Activated CD4-positive, alpha-beta T cell treated with anti-CD3 and anti-CD28 coated beads, Interleukin-2, Interleukin-4, amounts not matched to agents 100 ng/mL and 50 ng/mL, durations not matched to agents 16 hours and 8 hours (primary cell): Measurements from ENCODE around the gene SCARB1.

Experiments used
- DNase-seq: peaks from one replicate; pipeline ENCODE4 v3.0.0-alpha.2; 2020; ENCODE audit warnings: low spot score

The SCARB1 gene

DNA sequence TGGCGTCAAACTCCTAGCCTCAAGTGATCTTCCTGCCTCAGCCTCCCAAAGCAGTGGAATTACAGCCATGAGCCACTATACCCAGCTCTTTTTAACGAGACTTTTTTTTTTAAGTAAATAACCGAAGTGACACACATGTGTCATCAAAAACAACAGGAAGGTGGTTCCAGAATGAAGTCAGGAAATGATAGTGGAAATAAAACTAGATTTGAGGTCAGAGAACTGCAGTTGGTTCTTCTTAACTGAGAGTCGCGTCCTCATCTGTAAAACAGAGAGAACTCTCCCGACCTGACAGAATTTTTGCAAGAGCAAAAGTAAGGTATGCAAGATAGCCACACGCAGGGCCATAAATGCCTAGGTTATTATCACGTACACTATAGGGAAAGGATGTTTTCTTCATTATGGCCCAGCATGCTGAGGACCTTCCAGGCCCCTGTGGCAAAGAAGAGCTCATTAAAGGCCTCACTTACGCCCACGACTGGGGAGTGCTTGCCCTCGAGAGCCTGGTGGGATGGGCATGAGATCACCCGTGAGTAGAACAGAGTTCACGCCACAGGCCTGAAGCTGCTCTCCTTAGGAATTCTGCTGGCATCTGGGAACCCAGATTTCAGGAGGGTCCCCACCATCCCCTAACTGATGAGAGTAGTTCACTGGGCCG lies 67.2 kb downstream of the SCARB1 start:
- DNase-seq = peak; percentile 37

DNA sequence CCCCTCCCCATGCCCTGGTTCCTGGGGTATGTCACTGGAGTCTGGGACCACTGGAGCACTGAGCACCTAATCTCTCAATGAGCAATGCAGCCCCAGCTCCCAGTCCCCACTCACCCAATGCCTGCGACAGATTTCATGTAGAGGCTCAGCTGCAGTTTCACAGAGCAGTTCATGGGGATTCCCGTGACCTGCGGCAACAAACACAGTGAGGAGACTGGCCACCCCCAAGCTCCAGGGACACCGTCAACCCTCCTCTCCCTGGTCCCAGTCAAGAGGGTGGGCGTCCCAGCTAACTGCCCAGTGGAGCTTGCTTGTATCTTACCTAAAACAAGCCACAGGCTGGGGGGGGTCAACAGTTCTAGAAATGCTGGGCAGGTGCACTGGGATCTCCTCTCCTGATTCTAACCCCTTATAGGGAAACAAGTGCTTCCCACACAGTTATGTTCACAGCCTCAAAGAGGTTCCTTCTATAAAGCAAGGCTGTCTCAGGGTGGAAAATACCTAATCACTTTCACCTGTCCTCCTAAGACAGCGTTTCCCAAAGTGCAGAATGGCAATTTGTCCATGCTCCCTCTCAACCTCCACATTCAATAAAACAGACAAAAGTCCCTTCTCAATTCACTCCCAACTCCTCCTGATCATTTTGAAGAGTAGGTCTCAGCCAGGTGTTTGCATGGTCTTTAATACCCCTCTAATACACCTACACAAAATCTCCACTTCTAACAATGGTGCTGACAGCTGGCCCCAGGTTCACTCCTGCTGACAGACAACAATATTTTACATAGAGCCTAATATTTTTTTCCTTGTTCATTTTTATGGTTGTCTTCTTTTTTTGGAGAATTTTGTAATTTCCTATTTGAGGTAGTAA lies 68.3 kb downstream of the SCARB1 start:
- no peak for DNase-seq

DNA sequence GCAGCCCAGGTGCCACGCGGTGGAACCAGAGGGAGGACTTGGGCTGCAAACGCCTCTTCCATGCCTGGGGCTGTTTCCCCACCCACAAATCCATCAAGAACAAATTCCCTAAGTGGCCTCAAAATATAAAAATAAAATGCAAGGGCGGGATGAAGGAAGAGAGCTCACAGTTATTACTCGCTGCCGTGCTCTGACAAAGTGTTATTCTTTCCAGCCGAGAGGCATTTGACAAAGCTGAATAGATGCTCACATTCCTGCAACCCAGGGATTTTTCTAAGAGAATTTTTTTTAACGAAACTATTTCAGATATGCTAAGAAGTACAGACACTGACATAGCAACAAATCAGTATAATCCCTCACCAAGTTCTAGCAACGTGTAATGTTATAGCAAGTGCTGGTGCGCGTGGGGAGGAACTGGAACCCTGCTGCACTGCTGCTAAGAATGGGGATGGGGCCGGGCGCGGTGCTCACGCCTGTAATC lies 70.7 kb downstream of the SCARB1 start:
- no peak for DNase-seq

DNA sequence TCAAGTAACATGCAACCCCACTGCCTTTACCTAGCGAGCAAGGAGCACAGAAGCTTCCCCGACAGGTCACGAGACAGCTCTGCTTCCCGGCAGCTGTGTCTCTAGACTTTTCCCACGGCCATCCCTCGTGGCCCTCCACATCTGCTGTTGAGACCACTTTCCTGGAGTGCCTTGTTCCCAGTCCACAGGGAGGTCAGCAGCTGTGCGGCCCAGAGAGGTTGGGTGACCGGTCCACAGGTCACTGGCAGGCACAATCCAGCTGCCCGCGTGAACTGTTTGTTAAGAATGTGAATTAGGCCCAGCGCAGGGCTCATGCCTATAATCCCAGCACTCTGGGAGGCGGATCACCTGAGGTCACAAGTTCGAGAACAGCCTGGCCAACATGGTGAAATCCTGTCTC lies 71.5 kb downstream of the SCARB1 start:
- no peak for DNase-seq

DNA sequence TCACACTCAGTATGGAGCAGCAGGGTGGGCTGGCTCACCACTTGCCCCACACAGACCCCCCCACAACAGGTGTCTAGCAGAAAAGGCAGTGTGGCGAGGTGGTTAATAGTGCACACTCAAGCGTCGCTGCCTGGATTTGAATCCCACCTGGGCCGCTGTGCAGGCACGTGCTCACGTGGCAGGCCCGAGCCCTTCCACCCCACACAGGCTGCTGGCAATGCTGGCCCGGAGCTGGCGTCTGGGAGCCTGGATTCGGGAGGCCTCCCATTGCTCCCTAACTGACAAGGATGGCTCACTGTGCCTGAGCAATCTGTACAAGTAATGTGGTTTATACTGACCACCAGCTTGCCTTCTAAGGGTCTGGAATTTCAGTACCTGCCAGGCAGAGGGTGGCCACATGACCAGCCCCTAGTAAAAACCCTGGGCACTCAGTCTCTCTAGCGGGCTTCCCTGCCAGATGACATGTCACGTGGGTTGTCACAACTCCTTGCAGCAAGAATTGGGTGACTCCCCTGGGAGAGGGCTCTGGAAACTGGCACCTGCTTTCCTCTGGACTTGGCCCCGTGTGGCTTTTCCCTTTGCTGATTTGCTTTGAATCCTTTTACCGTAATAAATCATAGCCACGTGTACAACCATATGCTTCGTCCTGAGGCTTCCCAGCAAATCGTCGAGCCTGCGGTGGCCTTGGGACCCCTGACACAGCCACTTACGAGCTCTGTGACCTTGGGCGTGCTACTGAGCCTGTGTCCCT lies 72.8 kb downstream of the SCARB1 start:
- DNase-seq = no peak

DNA sequence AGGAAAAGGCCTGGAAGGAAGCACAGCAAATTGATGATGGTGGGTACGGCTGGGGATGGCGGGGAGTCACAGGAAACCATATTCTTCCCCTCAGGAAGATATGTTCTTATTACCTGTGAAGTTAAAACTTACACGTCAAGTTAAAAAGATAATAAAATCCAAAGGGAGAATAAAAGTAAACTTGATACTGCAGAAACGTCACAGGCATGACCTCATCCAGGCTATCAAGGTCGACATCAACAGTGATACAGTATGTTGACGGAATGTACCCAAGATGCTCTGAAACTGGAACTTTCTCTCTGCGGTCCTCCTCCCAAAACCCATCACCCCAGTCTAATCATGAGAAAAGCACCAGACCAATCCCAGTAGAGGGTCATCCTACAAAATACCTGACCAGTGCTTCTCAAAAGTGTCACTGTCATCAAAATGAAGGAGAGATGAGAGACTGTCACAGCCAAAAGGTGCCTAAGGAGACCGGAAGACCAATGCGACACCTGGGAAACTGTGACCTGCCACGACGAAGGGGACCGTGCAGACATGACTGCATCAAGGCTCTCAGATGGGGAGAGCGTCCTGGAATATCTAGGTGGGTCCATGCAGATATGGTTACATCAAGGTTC lies 74.6 kb downstream of the SCARB1 start:
- DNase-seq = no peak

DNA sequence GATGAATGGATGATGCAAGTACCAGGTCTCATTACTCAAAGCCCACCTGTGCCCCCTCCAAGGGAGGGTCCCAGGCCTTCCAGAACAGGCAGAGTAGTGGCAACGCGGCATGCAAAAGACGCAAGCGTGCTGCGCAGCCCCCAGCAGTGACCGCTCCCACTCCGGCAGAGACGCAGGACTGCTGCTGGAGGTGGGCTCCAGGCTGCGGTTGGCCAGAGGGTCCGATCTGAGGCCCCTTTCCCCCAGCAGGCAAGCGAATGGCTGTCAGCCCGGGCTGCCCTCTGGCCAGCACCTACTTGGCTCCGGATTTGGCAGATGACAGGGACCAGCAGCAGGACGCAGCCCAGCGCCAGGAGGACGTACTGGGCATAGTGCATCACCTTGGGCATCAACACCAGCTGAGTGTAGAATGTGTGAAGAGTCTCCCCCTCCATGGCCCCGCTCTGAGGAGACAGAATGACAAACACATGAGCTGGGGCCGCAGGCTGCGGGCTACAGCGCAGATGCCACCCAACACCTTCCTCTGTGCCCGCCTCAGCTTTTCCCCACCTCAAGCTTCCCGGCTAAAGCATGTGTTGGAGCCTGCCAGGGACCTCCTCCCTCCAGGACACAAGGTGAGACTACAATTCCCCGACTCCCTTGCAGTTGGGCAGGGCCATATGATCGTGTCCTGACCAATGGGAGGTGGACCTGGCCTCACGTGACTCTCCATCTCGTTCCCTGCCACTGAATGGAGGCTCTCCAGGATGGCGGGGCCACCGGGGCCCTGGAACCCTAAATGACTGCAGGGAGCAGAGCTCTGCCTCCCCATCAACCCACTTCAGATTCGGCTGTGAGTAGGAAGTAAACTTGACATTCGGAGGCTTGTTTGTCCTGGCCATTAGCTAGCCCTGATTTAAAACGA lies 77.4 kb downstream of the SCARB1 start:
- no peak for DNase-seq

DNA sequence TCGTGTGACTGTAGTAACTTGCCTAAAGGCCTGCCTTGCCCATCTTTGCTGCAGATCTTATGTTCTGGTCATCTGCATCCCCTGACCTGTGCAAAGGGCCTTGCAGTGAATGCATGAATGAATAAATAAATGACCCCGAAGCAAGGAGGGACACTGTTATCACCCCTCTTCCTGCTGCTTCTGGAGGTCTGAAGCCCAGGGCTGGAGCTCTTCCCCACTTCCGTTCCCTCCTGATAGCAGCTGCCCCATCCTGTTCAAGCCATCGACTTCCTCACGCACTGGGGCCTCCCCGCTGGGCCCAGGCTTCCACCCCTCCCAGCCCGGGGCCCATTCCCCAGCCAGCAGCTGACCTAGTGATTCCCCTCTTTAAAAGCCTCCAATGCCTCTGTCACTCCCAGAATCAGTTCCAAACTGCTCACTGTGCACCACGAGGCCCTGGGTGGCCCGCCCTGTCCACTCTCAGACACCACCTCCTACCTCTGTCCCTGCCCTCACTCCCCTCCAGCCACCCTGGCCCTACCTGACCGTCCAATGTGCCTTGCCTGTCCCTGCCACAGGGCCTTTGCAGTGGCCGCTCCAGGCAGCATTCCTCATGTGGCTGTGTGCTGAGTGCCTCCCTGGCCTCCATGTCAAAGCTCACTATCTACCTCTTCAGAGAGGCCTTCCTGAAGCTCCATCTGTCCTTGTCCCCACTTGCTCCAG lies 78.6 kb downstream of the SCARB1 start:
- no peak for DNase-seq

DNA sequence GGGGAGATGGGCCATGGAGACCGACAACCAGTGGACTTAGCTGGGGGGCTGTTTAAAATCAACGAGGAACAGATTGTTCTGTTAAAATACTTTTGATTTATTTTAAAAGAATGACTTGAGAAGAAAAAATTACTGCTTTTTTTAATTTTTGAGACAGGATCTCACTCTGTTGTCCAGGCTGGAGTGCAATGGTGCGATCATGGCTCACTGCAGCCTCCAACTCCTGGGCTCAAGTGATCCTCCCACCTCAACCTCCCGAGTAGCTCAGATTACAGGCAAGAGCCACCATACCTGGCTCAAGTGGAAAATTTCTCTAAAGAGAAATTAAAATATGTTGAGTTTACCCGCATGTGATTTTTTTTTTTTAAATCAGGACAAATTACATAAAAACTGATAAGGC lies 80.6 kb downstream of the SCARB1 start:
- no peak for DNase-seq

DNA sequence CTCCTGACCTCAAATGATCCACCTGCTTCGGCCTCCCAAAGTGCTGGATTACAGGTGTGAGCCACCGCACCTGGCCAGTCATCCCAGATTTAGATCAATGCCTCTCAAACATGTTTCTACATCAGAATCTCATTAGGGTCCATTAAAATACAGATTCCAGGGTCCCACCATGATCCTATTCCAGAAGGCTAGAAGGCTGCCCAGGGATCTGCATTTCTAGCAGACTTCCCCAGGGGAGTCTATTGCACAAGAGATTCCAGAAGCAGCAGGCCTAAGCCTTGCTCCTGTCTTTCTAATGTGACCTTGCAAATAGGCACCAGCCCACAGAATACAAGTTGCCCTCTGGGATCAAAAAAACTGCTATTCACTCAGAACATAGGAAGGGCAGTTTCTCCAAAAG lies 81.5 kb downstream of the SCARB1 start:
- no peak for DNase-seq

DNA sequence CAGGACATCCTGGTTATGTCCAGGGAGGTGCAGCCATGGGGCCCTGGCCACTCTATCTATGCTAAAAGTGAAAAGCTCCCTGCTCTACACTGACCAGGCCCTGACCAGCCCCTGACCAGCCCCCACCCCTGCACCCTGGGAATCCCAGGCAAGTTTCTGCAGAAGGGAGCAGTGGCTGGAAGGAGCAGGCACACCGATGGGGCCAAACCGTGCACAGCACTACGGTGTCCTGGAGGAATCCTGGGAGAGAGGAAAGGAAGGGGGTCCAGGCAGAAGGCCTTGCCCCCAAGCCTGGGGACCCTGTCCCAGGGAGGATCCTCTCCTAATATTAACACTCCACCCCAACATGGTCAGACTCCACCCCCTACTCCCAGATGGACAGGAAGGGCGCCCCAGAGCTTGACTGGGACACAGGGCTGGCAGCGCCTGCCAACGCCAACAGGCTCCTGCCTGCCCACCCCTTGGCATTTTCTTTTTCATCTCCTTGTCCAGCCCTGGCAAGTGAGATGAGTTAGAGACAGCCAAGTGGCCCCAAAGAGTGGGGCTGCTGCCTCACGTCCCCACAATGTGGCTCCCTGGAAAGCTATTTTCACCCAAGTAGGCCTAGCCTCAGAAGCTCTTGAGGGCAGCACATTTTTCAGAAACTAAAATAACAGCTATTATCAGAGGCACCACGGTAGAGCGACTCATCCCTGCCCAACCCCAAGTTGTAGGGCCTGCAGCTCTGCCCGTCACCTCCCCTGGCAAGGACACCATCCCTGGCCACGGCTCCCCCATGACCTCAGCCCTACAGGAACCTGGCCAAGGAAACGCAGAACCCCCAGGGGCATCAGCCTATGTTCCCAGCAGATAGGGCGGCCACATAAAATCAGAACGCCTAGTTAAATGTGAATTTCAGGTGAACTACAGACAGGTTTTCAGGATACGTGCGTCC lies 82.6 kb downstream of the SCARB1 start:
- DNase-seq = no peak

DNA sequence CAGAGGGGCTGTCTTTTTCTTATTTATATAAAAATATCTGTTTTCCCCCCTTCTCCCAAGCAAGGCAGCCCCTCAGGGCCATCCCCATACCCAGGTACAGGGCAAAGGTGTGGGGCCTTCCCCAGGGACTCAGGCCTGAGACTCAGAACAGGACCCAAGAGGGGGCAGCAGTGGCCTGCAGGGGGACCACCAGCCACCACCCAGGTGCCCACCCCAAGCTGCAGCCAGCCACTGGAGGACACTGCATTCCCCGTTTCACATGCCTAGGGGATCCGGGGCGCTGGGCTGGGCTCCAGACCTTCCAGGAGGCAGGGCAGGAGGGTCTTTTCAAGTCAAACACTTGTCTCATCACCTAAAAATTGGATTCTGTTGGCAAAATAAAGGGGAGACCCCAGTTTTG lies 83.3 kb downstream of the SCARB1 start:
- DNase-seq = no peak

DNA sequence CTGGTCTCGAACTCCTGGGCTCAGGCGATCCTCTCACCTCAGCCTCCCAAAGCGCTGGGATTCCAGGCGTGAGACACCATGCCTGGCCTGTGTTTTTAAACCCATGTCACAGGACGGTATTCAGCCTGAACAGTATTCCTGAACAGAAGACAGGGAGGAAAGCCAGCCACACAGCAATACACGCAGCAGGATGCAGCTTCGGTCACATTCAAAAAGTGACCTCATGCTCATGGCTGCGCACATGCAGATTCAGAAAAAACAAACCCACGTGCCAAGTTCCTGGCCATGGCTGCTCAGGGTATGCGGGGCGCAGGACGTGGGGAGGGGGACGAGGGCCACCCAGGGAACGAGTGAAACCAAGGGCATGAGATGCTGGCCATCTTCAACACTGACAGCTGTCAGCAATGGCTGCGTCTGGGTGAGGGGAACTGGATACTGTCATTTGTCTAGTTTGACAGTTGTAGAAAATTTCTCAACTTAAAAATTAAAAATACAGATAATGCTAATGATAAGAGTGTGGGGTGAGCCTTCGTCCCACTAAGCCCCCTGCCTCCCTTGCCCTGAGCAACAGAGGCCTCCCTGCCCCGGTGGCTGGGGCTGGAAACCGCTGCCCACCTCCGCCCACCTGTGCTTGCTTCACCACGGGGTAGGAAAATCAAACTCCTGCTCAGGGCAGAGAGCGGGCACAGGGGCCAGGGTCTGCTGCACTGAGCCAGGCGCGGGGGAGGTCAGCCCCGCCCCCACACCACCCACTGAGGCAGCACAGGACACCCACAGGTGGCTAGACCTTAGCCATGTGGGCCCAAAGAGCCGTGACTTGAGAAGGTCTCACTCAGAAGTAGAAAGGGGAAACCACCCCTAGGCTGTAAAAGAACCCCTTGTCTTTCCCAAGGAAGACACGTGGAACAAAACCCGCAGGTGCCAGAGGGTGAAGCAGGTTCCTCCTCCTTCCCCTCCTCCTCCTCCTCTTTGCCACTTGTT lies 84.2 kb downstream of the SCARB1 start:
- DNase-seq = no peak

DNA sequence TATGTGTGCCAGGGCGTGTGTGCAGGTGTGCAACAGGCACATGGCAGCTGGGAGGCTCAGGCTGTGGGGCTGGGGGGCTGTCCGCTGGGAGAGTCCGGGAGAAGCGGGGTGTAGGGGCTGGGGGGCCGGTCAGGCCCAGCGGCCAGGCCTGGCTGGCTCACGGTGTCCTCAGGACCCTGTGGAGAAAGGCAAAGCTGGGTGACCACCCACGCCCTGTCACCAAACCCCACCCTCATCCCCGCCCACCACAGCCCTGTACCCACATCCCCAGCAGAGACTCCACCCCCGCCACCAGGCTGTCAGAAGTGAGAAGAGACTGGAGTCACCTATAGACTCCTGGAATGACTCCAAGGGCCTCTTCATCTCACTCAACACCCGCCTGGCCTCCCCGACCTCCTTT lies 85.3 kb downstream of the SCARB1 start:
- DNase-seq = peak; percentile 52

DNA sequence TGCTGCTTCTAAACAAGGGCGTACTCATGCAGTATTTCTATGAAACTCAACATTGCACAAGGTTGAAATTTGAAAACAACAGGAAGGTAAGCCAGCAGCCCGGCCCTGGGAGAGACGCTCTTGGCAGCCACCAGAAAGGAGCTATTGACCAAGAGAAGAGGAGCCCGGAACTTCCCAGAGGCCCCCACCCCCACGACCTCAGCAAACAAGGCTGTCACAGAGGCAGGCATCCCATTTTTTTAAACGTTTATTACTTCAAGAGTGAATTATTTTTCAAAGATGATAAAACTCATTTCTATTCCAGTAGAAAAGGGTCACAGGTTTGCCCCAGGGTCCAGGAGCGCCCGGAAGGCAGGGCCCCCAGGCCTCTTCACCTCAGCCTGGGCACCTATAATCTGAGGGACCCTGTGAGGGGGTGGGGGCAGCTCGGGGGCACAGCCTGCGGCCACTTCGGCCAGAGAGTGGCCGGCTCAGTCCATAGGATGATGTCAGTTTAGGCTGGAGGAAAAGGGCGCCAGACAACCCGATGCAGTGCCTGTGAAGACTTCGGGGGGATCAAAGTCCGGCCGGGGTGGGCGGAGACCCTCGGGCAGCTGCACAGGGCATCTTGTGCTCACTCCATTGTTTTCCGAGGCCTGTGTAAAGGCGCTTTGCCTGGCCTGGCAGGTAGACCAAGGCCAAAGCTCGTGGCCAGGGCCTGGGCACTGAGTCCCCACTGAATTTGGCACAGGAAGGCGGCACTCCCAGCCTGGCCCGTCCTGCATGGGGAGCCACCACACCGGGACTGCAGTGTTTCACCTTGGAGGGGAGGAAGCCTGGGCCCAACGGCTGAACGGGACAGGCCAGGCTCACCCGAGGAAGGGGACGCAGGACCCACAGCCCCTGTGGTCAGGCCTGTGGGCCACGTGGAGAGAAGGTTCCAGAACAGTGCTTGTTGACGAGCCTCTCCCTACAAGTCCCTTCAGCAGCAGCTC lies 86.0 kb downstream of the SCARB1 start:
- no peak for DNase-seq

DNA sequence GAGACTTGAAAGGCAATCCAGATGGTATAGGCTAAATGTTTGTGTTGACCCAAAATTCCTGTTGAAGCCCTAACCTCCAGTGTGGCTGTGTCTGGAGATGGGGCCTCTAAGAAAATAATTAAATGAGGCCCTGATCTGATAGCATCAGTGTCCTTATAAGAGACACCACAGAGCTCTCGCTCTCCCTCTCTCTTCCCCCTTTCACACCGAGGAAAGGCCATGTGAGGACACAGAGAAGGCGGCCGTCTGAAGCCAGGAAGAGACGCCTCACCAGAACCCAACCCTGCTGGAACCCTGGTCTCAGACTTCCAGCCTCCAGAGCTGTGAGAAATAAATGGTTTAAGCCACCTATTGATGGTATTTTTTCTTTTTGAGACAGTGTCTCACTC lies 87.5 kb downstream of the SCARB1 start:
- DNase-seq = no peak
